NCI-H69 (cell line): ENCODE results near the gene RAI1.
"Not testable (repeated sequence)": the region's sequence is repeated elsewhere in the genome, so short reads cannot be mapped to it uniquely, and the experiment has no call there.

Experiments used
- DNase-seq: peaks from one replicate; lab custom pipeline; 2025; lab: John Stamatoyannopoulos, UW

RAI1 gene, protein sequence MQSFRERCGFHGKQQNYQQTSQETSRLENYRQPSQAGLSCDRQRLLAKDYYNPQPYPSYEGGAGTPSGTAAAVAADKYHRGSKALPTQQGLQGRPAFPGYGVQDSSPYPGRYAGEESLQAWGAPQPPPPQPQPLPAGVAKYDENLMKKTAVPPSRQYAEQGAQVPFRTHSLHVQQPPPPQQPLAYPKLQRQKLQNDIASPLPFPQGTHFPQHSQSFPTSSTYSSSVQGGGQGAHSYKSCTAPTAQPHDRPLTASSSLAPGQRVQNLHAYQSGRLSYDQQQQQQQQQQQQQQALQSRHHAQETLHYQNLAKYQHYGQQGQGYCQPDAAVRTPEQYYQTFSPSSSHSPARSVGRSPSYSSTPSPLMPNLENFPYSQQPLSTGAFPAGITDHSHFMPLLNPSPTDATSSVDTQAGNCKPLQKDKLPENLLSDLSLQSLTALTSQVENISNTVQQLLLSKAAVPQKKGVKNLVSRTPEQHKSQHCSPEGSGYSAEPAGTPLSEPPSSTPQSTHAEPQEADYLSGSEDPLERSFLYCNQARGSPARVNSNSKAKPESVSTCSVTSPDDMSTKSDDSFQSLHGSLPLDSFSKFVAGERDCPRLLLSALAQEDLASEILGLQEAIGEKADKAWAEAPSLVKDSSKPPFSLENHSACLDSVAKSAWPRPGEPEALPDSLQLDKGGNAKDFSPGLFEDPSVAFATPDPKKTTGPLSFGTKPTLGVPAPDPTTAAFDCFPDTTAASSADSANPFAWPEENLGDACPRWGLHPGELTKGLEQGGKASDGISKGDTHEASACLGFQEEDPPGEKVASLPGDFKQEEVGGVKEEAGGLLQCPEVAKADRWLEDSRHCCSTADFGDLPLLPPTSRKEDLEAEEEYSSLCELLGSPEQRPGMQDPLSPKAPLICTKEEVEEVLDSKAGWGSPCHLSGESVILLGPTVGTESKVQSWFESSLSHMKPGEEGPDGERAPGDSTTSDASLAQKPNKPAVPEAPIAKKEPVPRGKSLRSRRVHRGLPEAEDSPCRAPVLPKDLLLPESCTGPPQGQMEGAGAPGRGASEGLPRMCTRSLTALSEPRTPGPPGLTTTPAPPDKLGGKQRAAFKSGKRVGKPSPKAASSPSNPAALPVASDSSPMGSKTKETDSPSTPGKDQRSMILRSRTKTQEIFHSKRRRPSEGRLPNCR (N-terminal part only)

DNA sequence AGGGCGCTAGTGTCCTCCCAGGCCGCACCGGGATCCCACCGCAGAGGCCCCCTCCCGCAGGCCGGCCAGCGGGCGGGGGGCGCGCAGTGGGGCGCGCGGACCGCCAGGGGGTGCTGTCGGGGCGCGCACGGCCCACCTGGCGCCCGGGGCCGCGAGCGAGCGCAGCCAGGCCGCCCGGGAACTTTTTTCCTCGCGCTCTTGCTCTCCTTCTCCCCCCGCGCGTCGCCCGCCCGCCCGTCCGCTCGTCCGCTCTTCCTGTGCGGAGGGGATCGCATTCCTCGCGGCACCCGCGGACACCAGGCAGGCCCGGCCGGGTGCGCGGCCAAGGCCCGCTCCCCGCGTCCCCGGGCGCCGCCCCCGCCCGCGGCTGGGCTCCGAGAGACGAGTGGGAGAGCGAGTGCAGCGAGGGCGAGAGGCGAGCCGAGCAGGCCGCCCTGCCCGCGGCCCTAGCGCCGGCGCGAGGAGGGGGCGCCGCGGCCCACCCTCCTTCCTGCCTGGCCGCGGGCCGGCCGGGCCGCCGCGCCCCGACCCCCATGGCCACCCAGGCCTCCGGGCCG lies at the start of gene RAI1:
RAI1 (plus strand) TSS at position 272 of the 557 bp plus-strand sequence. CDS start 111,491 bp downstream, outside the sequence.
- DNase-seq = peak; percentile 88

DNA sequence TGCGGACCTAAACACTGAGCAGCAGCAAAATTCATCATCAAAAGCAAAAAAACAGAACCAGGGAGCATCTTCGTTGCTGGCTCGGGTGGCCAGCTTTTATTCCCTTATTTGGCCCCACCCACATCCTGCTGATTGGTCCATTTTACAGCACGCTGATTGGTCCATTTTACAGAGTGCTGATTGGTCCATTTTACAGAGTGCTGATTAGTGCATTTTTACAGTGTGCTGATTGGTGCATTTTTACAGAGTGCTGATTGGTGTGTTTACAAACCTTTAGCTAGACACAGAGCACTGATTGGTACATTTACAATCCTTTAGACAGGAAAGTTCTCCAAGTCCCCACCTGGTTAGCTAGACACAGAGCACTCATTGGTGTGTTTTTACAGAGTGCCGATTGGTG lies 48.6 kb upstream of the RAI1 start:
- not testable (repeated sequence) for DNase-seq

DNA sequence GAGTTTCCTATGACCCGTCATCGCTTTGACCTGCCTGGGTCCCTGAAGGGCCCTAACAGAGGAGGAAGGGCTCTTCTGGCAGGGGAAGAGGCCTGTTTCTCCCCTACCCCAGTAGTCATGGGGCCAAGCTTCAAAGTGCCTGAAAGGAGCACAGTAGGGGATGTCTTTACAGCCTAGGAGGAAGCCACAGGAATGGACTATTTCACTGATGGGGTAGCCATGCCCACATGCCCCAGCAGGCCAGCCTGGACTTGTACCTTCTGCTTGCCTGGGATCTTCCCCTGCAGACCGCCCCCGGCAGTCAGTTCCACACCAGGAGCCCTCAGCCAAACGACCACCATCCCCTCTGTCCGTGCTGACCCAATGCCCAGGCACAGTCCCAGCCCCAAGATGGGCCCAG lies 47.9 kb upstream of the RAI1 start:
- peak; percentile 5 for DNase-seq

DNA sequence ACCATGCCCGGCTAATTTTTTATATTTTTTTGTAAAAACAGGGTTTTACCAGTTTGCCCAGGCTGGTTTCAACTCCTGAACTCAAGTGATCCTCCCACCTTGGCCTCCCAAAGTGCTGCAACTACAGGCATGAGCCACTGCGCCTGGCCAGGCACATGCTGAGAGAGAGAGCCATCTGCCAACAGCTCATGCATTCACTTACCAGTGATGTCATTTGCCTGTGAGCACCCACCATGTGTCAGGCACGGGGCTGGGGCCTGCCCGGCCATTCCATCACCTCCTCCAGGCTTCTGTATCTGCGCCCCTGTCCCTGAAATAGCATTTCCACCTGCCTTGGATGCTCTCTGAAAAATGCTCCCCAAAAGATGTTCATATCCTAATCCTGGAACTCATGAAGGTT lies 46.1 kb upstream of the RAI1 start:
- DNase-seq = no peak

DNA sequence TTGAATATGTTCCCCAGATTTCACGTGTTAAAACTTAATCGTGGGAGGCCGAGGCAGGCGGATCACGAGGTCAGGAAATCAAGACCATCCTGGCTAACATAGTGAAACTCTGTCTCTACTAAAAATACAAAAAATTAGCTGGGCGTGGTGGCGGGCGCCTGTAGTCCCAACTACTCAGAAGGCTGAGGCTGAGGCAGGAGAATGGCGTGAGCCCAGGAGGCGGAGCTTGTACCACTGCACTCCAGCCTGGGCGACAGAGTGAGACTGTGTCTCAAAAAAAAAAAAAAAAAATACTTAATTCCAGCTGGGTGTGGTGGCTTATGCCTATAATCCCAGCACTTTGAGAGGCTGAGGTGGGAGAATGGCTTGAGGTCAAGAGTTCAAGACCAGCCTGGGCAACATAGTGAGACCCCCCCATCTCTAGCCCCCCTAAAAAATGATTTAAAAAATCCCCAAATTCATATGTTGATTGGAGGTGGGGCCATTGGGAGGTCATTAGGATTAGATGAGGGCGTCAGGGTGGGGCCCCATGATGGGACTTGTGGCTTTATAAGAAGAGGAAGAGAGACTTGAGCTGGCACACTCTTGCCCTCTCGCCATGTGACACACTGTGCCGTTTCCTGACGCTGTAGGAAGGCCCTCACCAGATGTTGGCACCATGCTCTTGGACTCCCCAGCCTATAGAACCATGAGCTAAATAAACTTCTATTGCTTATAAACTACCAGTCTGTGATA lies 45.6 kb upstream of the RAI1 start:
- not testable (repeated sequence) for DNase-seq

DNA sequence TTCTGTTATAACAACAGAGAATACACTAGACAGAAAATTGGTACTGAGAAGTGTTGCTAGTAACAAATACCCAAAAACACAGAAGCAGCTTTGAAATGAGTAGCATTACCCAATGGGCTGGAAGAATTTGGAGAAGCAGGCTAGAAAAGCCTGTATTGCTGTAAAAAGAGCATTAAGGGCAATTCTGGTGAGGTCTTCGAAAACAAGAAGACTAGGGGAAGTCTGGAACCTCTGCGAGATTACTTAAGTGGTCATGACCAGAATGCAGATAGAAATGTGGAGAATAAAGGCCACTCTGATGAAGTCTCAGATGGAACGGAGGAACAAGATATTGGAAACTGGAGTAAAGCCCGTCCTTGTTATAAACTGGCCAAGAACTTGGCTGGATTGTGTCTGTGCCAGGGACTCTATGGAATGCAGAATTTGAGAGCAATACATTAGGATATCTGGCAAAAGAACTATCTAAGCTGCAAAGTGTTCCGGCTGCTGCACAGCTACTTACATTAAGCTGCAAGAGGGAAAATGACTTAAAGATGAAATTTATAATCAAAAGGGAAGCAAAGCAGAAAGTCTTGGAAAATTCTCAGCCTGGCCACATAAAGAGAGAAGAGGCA lies 44.9 kb upstream of the RAI1 start:
- no peak for DNase-seq

DNA sequence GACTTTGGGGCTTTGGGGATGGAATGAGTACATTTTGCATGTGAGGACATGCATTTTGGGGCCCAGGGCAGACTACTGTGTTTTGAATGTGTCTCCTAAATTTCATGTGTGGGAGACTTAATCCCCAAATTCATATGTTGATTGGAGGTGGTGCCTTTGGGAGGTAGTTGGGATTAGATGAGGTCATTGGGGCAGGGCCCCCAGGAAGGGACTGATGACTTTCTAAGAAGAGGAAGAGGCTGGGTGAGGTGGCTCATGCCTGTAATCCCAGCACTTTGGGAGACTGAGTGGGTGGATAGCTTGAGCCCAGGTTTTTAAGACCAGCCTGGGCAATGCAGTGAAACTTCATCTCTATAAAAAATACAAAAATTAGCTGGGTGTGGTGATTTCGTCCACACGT lies 42.8 kb upstream of the RAI1 start:
- DNase-seq = no peak

DNA sequence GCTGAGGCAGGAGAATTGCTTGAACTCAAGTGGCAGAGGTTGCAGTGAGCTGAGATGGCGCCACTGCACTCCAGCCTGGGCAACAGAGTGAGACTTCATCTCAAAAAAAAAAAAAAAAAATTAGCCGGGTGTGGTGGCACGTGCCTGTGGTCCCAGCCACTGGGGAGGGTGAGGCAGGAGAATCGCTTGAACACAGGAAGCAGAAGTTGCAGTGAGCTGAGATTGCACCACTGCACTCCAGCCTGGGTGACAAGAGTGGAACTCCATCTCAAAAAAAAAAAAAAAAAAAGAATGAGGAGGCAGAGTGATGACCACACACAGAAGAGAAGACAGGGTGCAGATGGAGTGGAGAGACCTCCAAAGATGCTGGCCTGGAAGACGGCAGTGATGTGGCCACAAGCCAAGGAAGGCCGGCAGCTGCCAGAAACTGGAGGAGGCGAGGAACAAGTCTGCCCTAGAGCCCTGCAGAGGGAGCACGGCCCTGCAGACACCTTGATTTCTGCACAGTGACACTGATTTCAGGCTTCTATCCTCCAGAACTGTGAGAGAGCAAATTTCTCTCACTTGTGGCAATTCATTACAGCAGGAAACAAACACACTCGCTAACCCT lies 41.5 kb upstream of the RAI1 start:
- not testable (repeated sequence) for DNase-seq

DNA sequence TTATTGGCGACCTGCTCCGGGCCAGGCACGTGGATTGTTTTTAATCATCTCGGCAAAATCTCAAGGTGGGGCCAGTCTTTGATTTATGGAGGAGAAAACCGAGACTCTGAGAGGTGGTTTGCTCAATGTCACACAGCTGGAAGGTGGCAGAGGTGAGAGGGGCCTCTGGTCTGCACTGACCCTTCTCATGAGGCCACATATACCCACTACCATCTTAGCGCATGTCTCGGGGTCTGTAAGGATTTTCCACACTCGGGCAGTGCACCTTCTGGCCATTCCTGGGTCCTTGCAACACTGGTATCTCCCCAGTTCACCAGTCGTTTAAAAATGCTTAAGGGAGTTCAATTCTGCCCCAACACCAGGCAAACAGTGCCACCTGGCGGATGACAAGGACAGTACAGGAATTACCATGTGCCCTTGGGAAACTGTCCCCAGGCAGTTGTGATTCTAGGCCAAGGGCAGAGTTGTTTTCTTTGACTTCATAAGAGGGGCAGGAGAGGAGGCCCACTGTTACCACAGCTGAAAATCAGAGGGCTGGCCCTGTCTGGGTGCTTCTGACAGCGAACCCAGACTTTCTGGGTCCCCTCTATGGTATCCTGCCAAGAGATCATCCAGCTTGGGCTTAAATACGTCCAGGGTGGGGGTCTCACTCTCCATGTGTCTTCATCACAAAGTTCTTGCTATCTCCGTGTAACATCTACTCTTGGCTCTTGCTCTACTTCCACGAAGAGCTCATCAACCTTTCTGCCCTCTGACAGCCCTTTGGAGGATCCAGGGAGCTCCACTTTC lies 39.4 kb upstream of the RAI1 start:
- DNase-seq = peak; percentile 70

DNA sequence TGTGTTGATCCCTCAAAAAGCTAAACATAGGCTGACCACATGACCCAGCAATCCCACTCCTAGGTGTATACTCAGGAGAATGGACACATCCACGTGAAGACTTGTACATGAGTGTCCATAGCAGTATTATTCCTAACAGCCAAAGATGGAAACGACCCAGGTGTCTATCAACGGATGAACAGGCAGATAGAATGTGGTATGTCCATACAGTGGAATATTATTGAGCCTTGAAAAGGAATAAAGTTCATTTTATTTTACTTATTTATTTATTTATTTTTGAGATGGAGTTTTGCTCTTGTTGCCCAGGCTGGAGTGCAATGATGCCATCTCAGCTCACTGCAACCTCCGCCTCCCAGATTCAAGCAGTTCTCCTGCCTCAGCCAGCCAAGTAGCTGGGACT lies 36.1 kb upstream of the RAI1 start:
- not testable (repeated sequence) for DNase-seq

DNA sequence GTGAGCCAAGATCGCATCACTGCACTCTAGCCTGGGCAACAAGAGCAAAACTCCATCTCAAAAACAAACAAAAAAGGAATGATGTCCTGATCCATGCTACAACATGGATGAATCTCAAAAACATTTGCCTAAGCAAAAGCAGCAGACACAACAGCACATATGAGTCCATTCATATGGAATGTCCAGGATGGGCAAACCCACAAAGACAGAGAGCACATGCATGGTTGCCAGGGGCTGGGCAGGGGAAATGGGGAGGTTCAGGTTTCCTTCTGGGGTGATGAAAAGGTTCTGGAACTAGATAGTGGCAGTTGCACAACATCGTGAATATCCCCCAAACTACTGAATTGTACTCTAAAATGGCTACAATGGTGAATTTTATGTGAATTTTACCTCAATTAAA lies 35.3 kb upstream of the RAI1 start:
- DNase-seq = no peak

DNA sequence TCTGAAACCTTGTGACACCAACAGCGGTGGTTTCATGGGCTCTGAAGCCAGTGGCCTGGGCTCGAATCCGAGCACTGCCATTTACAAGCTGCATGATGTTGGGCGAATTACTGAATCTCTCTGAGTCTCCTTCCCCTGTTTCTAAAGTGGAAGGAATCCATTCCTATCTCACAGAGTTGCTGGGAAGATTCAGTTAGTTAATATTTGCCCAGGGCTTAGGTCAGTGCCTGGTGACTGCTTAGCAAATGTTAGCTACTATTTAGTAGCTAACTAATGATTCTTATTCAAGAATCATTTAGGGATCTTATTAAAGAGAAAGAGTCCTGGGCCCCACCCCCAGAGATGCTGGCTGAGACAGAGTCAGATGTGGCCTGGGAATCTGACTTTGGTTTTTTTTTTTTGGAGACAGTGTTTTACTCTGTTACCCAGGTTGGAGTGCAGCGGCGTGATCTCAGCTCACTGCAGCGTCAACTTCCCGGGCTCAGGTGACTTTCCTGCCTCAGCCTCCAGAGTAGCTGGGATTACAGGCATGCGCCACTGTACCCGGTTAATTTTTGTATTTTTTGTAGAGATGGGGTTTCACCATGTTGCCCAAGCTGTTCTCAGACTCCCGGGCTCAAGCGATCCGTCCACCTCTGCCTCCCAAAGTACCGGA lies 33.6 kb upstream of the RAI1 start:
- no peak for DNase-seq

DNA sequence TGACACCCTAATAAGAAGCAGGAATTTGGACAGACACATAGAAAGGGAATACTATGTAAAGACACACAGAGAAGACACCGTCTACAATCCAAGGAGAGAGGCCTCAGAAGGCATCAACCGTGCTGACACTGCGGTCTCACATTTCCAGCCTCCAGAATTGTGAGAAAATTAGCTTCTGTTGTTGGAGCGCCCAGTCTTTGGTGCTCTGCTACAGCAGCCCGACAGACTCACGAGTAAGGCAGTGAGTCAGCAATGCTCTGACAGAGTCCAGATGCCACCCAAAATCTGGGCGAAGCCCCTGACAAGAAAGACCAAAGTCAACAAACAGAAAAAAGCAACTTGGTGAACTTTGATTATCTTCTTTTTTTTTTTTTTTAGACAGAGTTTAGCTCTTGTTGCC lies 32.5 kb upstream of the RAI1 start:
- no peak for DNase-seq

DNA sequence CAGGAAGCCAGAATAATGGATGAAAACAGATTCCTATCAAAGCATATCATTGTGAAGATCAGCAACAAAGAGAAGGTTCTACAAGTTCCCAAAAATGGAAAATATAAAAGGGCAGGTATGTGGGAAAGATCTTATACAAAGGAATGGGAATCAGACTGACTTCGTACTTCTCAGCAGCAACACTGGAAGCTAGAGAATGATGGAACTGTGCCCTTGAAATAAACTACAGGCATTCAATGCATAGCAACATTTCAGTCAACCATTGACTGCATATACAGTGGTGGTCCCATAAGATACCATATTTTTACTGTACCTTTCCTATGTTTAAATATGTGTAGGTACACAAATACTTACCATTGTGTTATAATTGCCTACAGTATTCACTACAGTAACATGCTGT lies 30.3 kb upstream of the RAI1 start:
- no peak for DNase-seq

DNA sequence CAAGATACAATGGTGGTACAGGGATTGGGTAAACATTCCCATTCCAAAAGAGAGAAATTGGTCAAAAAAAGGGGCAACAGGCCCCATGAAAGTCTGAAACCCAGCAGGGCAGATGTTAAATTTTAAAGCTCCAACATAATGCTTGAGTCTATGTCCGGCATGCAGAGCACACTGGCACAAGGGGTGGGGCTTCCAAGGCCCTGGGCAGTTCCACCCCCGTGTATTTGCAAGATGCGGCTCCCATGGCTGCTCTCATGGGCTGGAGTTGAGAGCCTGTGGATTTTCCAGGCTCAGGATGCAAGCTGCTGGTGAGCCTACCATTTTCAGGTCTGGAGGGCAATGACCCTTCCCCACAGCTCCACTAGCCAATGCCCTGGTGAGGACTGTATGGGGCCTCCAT lies 27.9 kb upstream of the RAI1 start:
- DNase-seq = no peak

DNA sequence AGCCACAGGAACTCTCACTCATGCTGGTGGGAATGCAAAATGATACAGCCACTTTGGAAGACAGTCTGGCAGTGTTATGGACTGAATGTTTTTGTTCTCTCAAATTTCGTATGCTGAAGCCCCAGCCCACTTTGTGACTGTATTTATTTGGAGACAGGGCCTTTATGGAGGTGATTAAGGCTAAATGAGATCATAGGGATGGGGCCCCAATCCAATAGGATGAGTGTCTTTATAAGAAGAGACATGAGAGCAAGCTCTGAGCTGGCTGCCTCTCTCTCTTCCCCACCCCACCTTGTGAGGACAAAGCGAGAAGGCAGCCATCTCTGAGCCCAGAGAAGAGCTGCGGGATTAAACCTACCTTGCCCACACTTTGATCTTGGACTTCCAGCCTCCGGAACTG lies 21.9 kb upstream of the RAI1 start:
- DNase-seq = no peak

DNA sequence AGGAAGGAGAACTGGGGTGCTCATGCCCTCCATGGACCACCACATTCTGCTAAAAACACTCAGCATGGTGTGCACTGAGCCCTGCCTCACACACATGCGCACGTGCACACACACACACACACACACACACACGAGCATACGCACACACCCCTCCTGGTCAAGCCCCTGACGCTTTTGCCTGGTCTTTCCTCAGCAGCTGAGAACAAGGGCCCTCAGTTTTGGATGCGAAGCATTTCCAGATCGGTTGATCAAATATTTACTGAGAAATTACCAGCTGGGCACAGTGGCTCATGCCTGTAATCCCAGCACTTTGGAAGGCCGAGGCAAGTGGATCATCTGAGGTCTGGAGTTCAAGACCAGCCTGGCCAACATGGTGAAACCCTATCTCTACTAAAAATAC lies 20.1 kb upstream of the RAI1 start:
- peak; percentile 44 for DNase-seq

DNA sequence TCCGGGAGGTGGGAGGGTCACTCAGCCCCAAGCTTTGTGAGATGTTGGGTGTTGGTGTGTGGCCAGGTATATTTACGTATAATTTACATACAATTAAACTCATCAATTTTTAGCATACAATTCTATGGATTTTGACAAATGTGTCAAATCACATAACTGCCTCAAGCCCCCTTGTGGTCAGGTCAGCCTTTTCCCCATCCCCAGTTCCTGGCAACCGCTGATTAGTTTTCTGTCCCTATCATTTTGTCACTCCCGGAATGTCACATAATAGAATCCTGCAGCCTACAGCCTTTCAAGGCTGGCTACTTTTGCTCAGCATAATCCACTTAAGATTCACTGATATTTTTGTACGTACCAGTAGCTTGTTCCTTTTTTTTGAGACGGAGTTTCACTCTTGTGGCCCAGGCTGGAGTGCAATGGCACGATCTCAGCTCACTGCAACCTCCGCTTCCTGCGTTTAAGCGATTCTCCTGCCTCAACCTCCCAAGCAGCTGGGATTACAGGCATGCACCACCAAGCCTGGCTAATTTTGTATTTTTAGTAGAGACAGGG lies 19.3 kb upstream of the RAI1 start:
- no peak for DNase-seq
